OCI-LY7 (cell line): Measurements from ENCODE around the gene DNAH17.

Experiments
- EZH2phosphoT487 ChIP-seq: fragments of 200-600 bp; sonication (generic); IDR thresholded peaks from 2 replicates; pipeline ENCODE4 v1.6.1; 2018; ENCODE audit warnings: low read depth, borderline replicate concordance, mild to moderate bottlenecking, mixed run types, antibody characterized with exemption, low read length, moderate library complexity, mixed read lengths
- TF ChIP-seq, protein P1 (sequence below): fragments of 200-600 bp; sonication (generic); conservative IDR thresholded peaks from 2 replicates; pipeline ENCODE4 v1.5.1; 2014; ENCODE audit warnings: mild to moderate bottlenecking, antibody characterized with exemption, low read length, moderate library complexity, mixed read lengths

DNA sequence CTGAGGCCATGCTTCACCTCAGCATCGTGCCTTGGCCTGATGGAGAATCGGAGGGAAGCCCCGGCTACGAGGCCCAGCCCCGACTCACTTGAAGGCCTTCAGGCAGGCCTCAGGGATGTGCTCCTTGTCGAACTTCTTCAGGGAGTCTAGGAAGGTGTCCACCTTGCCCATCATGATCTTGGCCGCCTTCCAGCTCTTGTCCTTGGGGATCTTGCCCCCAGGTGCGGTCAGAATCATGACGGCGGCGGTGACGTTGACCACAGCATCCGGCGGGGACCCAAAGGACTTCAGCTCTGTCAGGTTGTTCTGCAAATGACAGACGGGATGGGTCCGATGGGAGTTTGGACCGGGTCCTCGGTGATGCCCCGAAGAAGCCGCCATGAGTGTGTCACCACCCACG is 117.5 kb downstream of the DNAH17 start:
- TF ChIP-seq, protein P1, sequence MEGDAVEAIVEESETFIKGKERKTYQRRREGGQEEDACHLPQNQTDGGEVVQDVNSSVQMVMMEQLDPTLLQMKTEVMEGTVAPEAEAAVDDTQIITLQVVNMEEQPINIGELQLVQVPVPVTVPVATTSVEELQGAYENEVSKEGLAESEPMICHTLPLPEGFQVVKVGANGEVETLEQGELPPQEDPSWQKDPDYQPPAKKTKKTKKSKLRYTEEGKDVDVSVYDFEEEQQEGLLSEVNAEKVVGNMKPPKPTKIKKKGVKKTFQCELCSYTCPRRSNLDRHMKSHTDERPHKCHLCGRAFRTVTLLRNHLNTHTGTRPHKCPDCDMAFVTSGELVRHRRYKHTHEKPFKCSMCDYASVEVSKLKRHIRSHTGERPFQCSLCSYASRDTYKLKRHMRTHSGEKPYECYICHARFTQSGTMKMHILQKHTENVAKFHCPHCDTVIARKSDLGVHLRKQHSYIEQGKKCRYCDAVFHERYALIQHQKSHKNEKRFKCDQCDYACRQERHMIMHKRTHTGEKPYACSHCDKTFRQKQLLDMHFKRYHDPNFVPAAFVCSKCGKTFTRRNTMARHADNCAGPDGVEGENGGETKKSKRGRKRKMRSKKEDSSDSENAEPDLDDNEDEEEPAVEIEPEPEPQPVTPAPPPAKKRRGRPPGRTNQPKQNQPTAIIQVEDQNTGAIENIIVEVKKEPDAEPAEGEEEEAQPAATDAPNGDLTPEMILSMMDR, result no peak
- no peak for TF ChIP-seq EZH2phosphoT487
